NCI-H1694 treated with DMSO at 0.1 percent for 48 hours (cell line): ENCODE data around the gene KCNT2.
"Not testable (repeated sequence)": the region's sequence is repeated elsewhere in the genome, so short reads cannot be mapped to it uniquely, and the experiment has no call there.

ENCODE experiments used
- DNase-seq: peaks from one replicate; lab custom pipeline; 2025; lab: John Stamatoyannopoulos, UW

Gene KCNT2

DNA sequence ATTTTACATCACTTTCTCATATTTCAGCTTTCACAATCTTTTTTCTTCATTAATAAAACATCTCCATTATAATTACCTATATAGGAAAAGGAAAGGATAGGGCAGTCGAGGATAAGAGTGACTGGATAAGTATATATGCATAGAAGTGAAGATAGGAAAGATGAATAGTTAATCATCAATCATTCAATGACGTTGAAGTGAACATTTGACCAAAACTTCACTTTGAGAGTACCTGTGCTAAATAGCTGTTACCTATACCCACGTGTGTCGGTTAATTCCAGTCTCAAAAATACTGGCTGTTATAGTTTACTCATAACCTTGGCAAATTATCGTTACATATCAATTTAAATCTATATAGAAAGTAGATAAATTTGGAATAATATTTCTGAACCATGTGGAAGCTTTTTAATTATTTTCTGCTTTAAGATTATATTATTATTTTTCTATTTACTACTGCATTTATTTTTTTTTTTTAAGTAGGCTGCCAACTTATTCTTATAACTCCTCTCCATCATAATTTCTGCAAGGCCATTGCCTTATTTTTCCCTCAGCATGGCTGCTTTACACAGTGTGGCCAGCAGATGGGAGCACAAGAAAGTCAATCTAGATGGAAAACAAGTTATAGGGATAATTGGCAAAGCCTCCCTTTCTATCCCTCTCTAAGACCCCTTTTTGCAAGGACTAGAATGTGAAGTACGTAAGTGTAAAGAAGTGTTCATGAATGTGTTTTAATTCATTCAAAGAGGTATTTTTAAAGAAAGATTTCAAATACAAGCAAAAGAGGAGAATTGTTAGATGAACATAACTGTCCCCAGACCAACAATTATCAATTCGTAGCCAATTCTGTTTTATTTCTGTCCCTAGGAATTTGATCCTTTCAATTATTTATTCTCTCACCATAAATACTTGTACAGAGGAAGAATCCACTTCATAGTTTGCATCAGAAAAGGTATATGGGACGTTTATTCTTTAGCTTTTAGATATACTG, 290.4 kb downstream of the KCNT2 start:
- DNase-seq = peak; percentile 56

DNA sequence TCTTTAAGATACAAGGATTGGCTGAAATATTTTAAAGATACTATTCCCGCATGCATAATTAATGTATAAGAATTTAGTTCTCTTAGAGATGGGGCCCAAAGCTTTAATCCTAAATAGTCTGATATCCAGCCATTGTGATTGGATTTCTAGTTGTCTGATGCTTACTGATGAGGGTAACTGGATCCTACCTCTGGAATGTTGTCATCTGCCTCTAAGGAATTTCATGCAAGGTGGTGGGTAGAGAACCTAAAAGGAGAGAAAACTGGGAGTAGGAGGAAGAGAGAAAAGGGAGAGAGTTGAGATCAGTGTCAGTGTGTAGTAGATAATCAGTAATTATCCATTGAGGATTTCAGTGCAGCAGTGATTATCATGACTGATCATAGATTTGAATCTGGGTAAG, 295.5 kb downstream of the KCNT2 start:
- no peak for DNase-seq

DNA sequence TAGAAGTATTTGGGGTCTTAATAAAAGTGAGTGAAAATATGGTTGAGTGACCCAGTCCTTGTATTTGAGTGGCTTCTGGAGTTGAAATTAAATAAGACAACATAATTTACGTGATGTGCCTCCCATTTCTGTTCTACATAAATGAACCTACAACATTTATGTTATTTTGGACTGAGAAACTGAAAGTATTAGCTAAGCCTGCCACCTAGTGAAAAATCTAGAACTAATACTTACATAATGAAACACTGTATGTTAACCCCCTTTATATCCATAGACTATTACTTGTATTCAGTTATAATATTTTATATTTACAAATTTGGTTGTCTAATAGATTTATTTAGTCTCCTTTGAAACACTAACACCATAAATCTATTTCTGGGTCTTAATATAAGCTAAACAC, 298.9 kb downstream of the KCNT2 start:
- DNase-seq = peak; percentile 52

DNA sequence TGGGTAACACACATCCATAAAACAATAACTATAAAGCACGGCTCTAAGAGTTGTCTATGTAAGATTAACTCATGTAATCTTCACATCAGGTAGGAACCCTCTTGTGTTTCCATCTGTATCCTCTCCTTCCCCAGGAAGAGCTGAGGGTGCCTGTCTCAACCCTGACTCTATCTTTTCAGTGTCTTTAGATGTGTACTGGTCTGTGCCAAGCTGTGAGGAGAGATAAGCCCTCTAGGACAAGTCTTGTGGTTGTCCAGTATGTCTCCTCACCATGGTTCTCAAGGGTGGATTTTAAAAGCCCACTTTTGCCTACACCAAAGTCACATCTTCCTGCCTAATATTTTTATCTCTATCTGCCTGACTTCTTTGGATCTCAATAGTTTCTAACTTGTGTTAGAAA, 300.1 kb downstream of the KCNT2 start:
- DNase-seq = no peak

DNA sequence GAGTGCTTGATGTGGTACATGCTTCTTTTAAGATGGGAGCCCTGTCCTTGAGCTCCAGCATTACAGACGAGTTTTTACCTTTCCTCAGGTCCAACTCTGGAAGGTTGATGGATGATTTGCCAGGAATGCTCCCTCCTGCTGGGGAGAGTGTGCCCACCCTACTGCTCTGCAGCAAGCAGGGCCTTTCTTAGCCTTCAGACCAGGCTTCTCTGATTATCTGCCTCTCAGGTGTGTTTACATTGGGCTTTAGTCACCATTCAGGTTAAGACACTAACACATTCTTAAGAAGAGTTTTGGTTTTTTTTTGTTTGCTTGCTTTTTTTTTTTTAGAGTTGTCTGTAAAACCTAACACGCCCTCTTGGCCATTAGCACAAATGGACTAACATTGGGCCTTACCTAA, 301.8 kb downstream of the KCNT2 start:
- no peak for DNase-seq

DNA sequence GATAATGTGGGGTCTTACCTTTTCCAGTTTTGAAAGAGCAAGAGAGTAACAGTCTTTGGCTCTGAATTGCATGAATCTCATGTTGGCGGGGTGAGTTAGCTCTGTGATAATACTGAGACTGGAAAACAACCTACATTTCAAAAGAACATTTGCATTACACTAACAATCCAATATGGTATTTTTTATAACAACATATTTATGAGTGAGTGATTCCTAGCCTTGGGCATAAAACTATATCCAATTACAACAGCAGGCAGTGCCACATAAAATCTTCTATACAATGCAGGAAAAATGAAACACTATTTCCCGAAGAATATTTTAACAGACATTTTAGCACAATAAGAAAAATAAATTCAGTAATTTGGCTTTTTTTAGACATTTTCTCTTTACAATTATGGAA, 303.0 kb downstream of the KCNT2 start:
- DNase-seq = no peak

DNA sequence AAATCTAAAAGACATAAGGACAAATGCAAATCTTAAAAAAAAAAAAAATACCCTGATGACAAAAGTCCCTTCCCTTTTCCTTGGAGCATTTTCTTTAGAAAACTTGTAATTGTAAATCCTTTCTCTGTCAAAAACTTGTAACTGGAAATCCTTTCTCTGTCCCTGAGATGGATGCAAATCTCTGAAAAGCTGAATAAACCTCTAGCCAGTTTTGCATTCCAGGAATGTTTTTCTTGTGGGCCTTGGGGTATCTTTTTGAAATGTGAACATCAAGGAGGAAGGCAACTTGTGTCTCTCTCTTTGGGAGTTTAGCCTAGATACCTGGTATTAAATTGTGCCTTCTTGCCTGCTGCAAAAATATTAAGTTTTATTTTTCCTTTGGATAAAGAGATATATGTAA, 305.3 kb downstream of the KCNT2 start:
- no peak for DNase-seq

DNA sequence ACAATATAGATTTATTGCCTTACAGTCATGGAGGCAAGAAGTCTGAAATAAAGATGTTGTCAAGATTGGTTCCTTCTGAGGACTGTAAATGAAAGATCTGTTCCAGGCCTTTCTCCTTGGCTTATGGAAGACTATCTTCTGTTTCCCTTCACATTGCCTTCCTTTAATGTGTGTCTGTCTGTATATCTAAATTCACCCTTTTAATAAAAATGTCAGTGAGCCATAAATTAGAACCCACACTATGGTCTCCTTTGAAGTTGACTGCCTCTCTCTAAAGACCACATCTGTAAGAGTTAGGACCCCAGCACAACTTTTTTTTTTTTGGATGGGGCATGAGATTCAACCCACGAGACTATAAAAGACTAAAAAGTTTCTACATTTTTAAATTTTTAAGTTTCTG, 305.8 kb downstream of the KCNT2 start:
- DNase-seq = no peak

DNA sequence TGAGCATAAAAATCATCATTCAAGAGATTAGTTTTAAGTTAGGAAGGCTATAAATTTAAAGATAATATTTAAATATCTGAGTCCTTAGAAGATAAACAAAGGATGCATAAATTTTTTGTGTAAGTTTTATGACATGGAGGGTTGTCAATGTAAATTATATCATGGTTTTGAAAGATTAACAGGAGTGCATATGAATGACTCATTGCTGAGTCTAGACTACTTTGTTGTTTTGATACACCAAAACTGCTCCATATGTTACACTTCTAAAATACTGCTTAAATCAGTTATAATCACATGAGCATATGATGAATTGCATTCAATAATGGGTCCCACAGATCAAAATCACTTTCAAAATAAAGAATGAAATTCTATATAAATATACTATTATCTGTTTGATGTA, 312.5 kb downstream of the KCNT2 start:
- no peak for DNase-seq

DNA sequence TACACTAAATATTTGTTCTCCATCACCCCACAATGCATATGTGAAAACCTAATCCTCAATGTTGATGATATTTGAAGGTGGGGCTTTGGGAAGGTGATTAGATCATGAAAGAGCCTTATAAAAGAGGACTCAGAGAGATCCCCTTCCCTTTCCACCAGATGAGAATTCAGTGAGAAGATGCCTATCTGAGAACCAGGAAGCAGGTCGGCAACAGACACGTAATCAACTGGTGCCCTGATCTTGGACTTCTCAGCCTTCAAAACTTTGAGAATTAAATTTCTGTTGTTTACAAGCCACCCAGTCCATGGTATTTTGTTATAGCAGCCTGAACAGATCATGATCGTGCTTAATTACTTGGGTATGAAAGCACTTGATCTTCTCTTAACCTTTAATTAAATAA, 329.4 kb downstream of the KCNT2 start:
- DNase-seq = no peak

DNA sequence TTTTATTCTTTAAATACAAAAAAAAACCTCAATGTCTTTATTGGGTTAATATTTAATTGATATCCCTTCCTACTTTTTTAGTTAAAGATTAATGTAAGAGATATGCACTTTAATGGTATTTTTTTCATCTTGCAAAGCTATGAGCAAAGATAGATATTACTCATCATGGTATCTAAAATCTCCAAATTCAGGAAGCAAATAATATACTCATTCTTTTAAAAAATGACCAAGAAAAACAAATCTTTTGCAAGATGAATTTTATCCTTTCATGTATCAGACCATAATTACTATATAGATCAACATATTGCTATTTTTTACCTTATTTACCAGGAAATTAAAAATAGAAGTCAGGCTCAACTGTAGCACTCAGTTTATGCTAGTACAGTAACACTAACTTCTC, 330.4 kb downstream of the KCNT2 start:
- DNase-seq = no peak

DNA sequence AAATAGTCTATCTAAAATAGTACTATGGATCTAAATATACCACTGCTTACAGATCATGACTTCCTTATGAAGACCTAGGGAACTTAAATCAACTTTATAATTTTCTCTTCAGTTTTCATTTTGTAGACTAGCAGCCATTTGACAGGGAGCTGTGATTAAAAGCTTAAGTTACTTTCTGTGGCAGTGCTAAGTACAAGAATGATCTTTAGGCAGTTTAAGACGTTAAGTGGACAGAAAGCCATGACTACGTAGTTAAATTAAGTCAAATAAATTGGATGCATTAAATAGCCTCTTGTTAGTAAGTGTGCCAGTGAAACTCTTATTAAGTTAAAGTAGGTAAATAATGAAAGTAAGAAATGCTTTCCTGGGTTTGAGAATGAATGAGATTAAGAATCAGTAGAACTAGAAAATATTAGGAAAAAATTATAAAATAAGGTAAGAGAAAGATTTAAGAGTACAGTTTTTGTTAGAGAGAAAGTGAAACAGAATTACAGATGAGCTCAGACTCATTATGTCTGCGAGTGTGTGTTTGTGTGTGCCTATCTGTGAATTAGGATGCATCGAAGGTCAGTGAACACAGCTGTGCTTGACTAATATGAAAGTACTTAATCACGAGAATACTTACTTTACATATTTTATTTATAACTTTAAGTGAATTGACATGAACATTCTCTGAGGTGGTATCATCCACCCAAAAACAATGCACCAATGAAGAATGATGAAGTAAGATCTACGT, 336.9 kb downstream of the KCNT2 start:
- DNase-seq = no peak

DNA sequence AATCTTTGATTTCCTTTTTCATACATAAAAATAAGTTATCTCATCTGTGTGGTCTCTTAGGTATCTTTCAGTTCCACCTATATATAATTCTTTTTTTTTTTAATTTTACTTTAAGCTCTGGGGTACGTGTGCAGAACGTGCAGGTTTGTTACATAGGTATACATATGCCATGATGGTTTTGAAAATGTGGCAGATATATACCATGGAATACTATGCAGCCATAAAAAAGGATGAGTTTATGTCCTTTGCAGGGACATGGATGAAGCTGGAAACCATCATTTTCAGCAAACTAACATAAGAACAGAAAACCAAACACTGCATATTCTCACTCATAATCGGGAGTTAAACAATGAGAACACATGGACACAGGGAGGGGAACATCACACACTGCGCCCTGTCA, 345.2 kb downstream of the KCNT2 start:
- DNase-seq = not testable (repeated sequence)

DNA sequence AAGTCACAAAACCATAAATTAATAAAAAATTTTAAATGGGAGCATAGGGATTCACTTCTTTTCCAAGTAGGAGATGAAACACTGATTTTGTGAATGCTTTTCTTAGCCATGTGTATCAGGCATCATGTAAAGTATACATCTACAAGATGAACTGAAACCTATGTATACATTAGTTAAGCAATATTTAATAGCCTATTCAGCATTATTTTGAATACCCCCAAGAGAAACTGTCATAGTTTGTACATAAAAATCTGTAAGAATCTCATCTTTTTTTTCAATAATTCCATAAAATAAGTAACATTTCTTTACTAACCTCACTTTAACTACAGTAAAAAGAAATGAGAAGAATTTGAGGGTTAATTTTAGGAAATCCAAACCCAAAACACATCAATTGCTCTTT, 348.0 kb downstream of the KCNT2 start:
- no peak for DNase-seq

DNA sequence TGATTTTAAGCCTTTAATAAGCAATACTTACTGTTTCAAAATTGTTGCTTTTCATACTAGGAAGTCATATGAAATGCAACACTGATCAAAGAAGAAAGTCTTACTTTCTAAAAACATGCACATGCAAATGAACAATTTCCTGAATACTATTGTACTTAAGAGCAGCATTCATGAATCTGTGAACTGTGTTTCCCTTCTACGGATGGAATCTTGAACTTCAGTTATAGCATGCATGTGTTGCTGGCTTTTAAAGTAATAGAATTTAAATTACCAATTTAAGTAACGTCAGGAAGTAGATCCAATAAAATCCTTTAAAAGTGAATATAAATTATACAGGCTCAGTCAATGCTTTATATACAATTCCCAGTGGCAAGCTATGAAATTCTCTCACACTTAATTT, 348.9 kb downstream of the KCNT2 start:
- no peak for DNase-seq

DNA sequence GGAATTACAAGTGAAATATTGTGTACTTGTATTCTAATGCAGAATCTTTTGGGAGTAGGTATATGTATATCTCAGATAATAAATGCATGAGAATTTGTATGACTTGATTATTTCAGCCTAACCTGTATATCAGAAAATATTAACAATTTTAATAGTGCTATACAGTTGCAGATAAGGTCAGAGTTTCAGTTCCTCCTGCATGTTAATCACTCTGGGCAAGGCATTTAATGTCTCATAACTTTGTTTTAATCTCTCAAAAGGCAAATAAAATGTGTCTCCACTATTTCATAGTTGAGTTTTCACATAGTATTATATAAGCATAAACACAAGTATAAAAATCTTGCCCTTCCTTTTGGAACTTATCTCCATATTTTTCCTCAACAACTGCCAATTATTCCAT, 352.5 kb downstream of the KCNT2 start:
- no peak for DNase-seq

DNA sequence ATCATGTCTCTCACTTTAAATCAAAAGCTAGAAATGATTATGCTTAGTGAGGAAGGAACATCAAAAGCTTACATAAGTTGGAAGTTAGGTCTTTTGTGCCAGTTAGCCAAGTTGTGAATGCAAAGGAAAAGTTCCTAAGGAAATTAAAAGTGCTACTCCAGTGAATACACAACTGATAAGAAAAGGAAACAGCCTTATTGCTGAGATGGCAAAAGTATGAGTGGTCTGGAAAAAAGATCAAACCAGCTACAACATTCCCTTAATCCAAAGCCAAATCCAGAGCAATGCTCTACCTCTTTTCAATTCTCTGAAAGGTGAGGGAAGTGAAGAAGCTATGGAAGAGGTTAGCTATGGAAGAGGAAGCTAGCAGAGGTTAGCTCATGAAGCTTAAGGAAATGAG, 378.7 kb downstream of the KCNT2 start:
- DNase-seq = no peak

DNA sequence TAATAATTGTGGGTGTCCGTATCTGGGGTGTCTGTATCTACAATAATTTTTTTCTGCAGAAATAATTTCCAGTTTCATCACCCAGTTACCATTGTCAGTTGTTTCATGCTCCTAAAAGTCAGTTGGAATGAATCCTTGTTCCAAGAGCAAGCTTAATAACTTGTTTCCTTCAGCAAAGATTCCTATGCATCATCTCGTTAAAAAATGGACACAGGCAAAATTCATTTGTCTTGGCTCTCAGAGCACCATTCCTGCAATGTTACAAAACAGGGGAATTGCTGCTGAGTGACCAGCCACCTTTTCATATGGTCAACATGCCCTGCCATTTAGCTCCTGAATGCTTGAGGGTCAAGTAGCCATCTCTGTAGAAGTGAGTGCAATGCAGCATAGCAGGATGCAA, 393.4 kb downstream of the KCNT2 start:
- DNase-seq = no peak

DNA sequence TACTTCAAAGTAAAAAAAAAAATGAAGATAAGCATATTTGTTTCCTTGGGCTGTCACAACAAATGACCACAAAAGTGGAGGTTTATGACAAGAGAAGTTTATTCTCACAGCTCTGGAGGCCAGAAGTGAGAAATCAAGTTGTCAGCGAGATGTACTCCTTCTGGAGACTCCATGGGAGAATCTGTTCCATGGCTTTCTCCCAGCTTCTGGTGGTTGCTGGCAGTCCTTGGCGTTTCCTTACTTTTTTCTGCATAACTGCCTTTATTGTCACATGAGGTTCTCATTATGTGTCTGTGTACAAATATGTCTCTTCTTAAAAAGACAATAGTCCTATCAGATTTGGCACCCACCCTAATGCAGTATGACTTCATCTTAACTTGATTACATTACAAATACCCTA, 398.3 kb downstream of the KCNT2 start:
- no peak for DNase-seq

DNA sequence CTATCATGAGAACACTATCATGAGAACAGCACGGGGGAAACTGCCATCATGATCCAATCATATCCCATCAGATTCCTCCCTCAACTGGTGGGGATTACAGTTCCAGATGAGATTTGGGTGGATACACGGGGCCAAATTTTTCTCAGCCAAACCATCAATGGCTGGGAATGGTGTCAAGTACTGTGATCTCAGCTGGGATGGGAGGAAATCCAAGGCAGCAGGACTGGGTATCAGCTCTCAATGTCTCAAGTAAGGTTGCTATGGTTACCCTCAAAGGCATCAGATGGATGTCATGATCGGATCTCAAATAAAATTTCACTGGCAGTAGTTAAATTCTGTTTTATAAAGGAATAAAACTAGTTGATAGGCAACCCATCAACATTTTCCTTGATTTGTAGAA, 399.0 kb downstream of the KCNT2 start:
- DNase-seq = no peak

DNA sequence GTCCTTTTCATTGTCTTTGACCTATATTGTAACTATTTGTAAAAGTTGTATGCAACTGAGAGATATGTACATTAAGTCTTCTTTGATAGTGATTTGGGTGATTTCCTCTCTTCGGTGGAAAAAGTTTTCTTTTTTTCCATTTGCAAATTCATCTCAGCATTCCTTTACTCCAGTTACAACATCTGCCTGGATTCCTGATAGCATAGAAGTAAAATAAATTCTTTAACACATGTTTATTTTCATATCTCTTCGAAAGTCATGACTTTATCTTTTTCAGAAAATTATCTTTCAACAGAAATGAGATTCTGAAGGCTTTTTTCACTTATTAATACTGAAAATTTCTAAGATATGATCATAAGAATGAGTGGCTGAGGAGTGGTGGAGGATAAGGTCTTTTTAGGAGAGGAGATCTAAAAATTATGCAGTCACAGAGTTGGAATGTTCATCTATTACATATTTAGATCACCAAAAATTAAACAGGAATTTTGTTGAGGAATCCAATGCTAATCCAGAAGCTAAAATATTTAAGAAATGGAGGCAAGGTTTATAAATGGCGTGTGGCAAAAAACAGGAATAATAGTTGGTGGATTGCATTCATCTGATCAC, 400.5 kb downstream of the KCNT2 start:
- no peak for DNase-seq

DNA sequence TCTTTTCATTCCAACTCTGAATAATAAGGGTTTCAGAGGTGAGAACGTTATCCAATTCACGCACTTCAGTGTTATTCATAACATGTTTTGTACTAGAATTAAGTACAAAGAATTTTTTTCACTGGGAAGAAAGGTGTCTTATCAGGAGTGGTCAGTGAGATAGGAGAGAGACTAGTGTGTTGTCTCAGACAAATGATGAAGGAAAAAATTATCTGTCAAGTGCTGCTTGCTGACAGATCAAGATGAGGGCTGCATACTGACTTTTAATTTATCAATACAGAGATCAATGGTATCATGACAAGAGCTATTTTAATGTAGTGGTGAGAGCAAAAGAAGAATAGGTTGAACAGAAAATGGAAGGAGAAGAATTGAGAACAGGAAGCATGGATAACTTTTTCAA, 402.4 kb downstream of the KCNT2 start:
- DNase-seq = no peak

DNA sequence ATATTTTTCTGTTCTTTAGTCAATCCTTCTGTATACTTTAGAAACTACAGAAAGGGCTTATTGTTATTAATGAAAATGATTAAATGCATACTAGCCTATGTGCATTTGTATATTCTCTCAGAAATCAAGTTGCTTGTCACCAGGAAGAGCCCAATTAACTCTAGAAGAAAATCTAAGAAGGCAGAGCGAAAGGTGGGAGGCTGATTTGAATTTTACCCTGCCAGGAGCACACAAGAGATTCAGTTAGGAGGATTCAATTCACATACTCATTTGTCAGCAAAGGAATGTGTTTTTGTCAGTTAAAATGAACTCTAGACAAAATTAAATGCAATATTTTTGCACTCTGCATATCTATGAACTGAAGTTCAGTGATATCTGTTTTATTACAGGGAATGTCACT, 411.8 kb downstream of the KCNT2 start:
- DNase-seq = no peak
